PFSK-1 (cell line): ENCODE results near the gene LIMK2.

ENCODE experiments used
- FOXP2 ChIP-seq: optimal IDR thresholded peaks from 2 replicates; pipeline ENCODE3; 2011; ENCODE audit warnings: borderline replicate concordance, control low read depth, inconsistent platforms; ENCODE audit not compliant: insufficient read depth; ENCODE audit errors: extremely low read length, extremely low read depth
- POLR2AphosphoS5 ChIP-seq: IDR thresholded peaks from 2 replicates; pipeline ENCODE4 v1.6.1; 2012; ENCODE audit warnings: low read depth, mild to moderate bottlenecking, control low read depth, low read length, moderate library complexity
- SIN3A ChIP-seq: IDR thresholded peaks from 2 replicates; pipeline ENCODE4 v1.6.1; 2012; ENCODE audit warnings: mild to moderate bottlenecking, low read length, moderate library complexity, borderline replicate concordance; ENCODE audit not compliant: insufficient read depth
- TAF1 ChIP-seq: IDR thresholded peaks from 2 replicates; pipeline ENCODE4 v1.6.1; 2012; ENCODE audit warnings: low read length, control low read depth, borderline replicate concordance; ENCODE audit not compliant: insufficient read depth
- TF ChIP-seq, protein P1 (sequence below), 2 experiments: IDR thresholded peaks; 2 replicates each; pipeline versions ENCODE4 v1.6.1 to v1.8.0; 2011 to 2012; ENCODE audit warnings: low read depth in 2 of 2, low read length in 2 of 2, control low read depth in 1 of 2, inconsistent platforms in 1 of 2, mild to moderate bottlenecking in 1 of 2, moderate library complexity in 1 of 2; ENCODE audit not compliant: insufficient read depth in 1 of 2

LIMK2 gene

DNA sequence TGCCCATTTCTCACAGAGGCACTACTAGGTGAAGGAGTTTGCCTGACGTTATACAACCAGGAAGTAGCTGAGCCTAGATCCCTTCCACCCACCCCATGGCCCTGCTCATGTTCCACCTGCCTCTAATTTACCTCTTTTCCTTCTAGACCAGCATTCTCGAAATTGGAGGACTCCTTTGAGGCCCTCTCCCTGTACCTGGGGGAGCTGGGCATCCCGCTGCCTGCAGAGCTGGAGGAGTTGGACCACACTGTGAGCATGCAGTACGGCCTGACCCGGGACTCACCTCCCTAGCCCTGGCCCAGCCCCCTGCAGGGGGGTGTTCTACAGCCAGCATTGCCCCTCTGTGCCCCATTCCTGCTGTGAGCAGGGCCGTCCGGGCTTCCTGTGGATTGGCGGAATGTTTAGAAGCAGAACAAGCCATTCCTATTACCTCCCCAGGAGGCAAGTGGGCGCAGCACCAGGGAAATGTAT, 66.1 kb downstream of the LIMK2 start:
- no peak for TF ChIP-seq FOXP2

- TF ChIP-seq POLR2AphosphoS5 (no peak), FOXP2 (no peak), TAF1 (no peak), SIN3A (no peak)
- TF ChIP-seq, protein P1, sequence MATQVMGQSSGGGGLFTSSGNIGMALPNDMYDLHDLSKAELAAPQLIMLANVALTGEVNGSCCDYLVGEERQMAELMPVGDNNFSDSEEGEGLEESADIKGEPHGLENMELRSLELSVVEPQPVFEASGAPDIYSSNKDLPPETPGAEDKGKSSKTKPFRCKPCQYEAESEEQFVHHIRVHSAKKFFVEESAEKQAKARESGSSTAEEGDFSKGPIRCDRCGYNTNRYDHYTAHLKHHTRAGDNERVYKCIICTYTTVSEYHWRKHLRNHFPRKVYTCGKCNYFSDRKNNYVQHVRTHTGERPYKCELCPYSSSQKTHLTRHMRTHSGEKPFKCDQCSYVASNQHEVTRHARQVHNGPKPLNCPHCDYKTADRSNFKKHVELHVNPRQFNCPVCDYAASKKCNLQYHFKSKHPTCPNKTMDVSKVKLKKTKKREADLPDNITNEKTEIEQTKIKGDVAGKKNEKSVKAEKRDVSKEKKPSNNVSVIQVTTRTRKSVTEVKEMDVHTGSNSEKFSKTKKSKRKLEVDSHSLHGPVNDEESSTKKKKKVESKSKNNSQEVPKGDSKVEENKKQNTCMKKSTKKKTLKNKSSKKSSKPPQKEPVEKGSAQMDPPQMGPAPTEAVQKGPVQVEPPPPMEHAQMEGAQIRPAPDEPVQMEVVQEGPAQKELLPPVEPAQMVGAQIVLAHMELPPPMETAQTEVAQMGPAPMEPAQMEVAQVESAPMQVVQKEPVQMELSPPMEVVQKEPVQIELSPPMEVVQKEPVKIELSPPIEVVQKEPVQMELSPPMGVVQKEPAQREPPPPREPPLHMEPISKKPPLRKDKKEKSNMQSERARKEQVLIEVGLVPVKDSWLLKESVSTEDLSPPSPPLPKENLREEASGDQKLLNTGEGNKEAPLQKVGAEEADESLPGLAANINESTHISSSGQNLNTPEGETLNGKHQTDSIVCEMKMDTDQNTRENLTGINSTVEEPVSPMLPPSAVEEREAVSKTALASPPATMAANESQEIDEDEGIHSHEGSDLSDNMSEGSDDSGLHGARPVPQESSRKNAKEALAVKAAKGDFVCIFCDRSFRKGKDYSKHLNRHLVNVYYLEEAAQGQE (IDR thresholded peaks at IDR 0.05; ENCODE audit: insufficient read depth in 1 of 2, low read depth in 2 of 2, low read length in 2 of 2): no peak
Observed at GRCh38 chr22:31278626-31279326, 66.7 kb downstream of the LIMK2 start.

DNA sequence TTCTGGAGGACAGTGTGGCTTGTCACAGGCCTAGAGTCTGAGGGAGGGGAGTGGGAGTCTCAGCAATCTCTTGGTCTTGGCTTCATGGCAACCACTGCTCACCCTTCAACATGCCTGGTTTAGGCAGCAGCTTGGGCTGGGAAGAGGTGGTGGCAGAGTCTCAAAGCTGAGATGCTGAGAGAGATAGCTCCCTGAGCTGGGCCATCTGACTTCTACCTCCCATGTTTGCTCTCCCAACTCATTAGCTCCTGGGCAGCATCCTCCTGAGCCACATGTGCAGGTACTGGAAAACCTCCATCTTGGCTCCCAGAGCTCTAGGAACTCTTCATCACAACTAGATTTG, 67.2 kb downstream of the LIMK2 start:
- TF ChIP-seq FOXP2 (no peak), SIN3A (no peak), TAF1 (no peak), POLR2AphosphoS5 (no peak)
- TF ChIP-seq, protein P1 (IDR thresholded peaks at IDR 0.05; ENCODE audit: insufficient read depth in 1 of 2, low read depth in 2 of 2, low read length in 2 of 2): no peak

GRCh38 chr22:31279821-31280505, 67.9 kb downstream of the LIMK2 start:
- TF ChIP-seq TAF1 (no peak), FOXP2 (no peak), POLR2AphosphoS5 (no peak), SIN3A (no peak)
- TF ChIP-seq, protein P1 (IDR thresholded peaks at IDR 0.05; ENCODE audit: insufficient read depth in 1 of 2, low read depth in 2 of 2, low read length in 2 of 2): no peak

- no peak for TF ChIP-seq TAF1
- no peak for TF ChIP-seq FOXP2
Observed at GRCh38 chr22:31281733-31282132, 69.6 kb downstream of the LIMK2 start.

- no peak for TF ChIP-seq POLR2AphosphoS5
- no peak for TF ChIP-seq FOXP2
Observed at GRCh38 chr22:31282748-31283468, 70.8 kb downstream of the LIMK2 start.
